Right cardiac atrium (tissue), 5 donors: ENCODE data around the gene AFDN. TPM values are rescaled to one million over a fixed set of nuclear protein-coding genes. Genes with fewer than 3 reads are reported as not detected.
"Not testable (repeated sequence)": the region's sequence is repeated elsewhere in the genome, so short reads cannot be mapped to it uniquely, and the experiment has no call there.

ENCODE experiments used
- ATAC-seq, 2 donors: fragments of 200-7000 bp; cut with Tn5 transposase; one replicate each; pipeline versions ENCODE4 v1.8.0 to v1.9.1; 2020; ENCODE audit warnings: moderate library complexity in 2 of 2, mild to moderate bottlenecking in 1 of 2
- DNase-seq, 3 donors: peaks; one replicate each; pipeline ENCODE4 v3.0.0-alpha.2; 2020
- H3K27ac ChIP-seq: one replicate; pipeline ENCODE4 v1.5.1; 2013; ENCODE audit warnings: mild to moderate bottlenecking, low read length, control low read depth, moderate library complexity
- H3K27me3 ChIP-seq: one replicate; pipeline ENCODE4 v1.6.1; 2013; ENCODE audit not compliant: control insufficient read depth, insufficient read depth
- H3K4me1 ChIP-seq: one replicate; pipeline ENCODE4 v1.6.1; 2013; ENCODE audit warnings: low read length; ENCODE audit not compliant: control insufficient read depth, insufficient read depth
- H3K4me3 ChIP-seq: one replicate; pipeline ENCODE4 v1.5.1; 2013; ENCODE audit warnings: low read length, control low read depth
- H3K9me3 ChIP-seq: one replicate; pipeline ENCODE4 v1.6.1; 2013; ENCODE audit warnings: low read length; ENCODE audit not compliant: control insufficient read depth
- WGBS: extraction: QIAGEN DNeasy Blood & Tissue Kit; methylation state at CpG from one replicate; pipeline ENCODE4 v1.1.7; 2013; 5-methylcytosine and 5-hydroxymethylcytosine counted together
- intact Hi-C, 4 donors: fragments of 100-400 bp; cut with DNase I; formaldehyde crosslinking; loops; one replicate each; pipeline versions ENCODE4 v1.11.0 to v1.14.0; 2022 to 2023
- polyA plus RNA-seq: library from polyadenylated mRNA; stranded (reverse); fragments of 200-250 nt; gene quantifications from one replicate; pipeline ENCODE4 v1.2.3, GENCODE V29; 2013
- total RNA-seq, 4 donors: library from RNA; stranded (reverse); fragmentation: NEBNext Ultra II Directional; extraction: Animal tissue kit (Norgen Biotek cat#: 25700); gene quantifications; one replicate each; pipeline ENCODE4 v1.2.1, GENCODE V29; 2021
- donor health status: healthy with polysubstance abuse.
- donor health status: DM: no; HTN: yes; CAD: no.
- donor health status: DM: no; HTN: no; CAD: no.
- donor health status: DM: no; HTN: yes; CAD: no; lungs with severe emphysema.
- donor health status: DM: yes; HTN: yes; CAD: no.

Gene AFDN
- total and polyA plus RNA-seq, 5 donors: 23.0 to 58.0 (median 48.6) TPM

GRCh38 chr6:167996424-167997199, 169.9 kb downstream of the AFDN start:
- Histone ChIP-seq H3K27ac (no peak overlapping the region), H3K27me3 (no peaks in the 10 kb centered on the region), H3K4me3 (no peak overlapping the region), H3K9me3 (no peaks in the 10 kb centered on the region), H3K4me1 (no peaks in the 10 kb centered on the region)
- 81% methylated on average over 43 of the region's 43 CpGs for WGBS
- ATAC-seq: no peak
- intact Hi-C loops: no loop called here
- DNase-seq: no peak

- no peak within 1 kb of the TSS for H3K4me3 ChIP-seq
- no peak for ATAC-seq
- H3K4me1 ChIP-seq: no peaks in the 10 kb centered on the region
- intact Hi-C loops: no loop called here
- WGBS: 84% methylated on average over 9 of the region's 9 CpGs
- no peaks in the 10 kb centered on the region for H3K27me3 ChIP-seq
- DNase-seq: no peak
- no peaks in the 10 kb centered on the region for H3K9me3 ChIP-seq
- H3K27ac ChIP-seq: no peak within 1 kb of the TSS
Observed at GRCh38 chr6:167997642-167998041, 170.9 kb downstream of the AFDN start, which contains the start of gene KIF25. KIF25 (plus strand) TSS chr6:167997671; CDS start chr6:168029586, 31,915 bp downstream.

GRCh38 chr6:167998215-167998614, 171.5 kb downstream of the AFDN start:
- 84% methylated on average over 5 of the region's 5 CpGs for WGBS
- H3K4me1 ChIP-seq: no peaks in the 10 kb centered on the region
- intact Hi-C loops: no loop called here
- DNase-seq (no peak), ATAC-seq (no peak)
- H3K9me3 ChIP-seq: no peaks in the 10 kb centered on the region
- H3K27ac ChIP-seq: no peak overlapping the region
- H3K4me3 ChIP-seq: no peak overlapping the region
- H3K27me3 ChIP-seq: no peaks in the 10 kb centered on the region

- DNase-seq: no peak
- 92% methylated on average over 13 of the region's 13 CpGs for WGBS
Observed at GRCh38 chr6:168000198-168001028, 173.7 kb downstream of the AFDN start.

GRCh38 chr6:168001029-168001332, 174.3 kb downstream of the AFDN start:
- 91% methylated on average over 10 of the region's 10 CpGs for WGBS
- Histone ChIP-seq H3K9me3 (no peaks in the 10 kb centered on the region), H3K27me3 (no peaks in the 10 kb centered on the region), H3K27ac (no peak overlapping the region), H3K4me1 (no peaks in the 10 kb centered on the region), H3K4me3 (no peak overlapping the region)
- DNase-seq (no peak), ATAC-seq (no peak)
- intact Hi-C loops: no loop called here

More at GRCh38 chr6:168000198-168001028, 173.7 kb downstream of the AFDN start:
- intact Hi-C loops: no loop called here
- H3K9me3 ChIP-seq: no peaks in the 10 kb centered on the region
- no peaks in the 10 kb centered on the region for H3K27me3 ChIP-seq
- H3K27ac ChIP-seq: no peak overlapping the region
- ATAC-seq: no peak
- no peak overlapping the region for H3K4me3 ChIP-seq
- no peaks in the 10 kb centered on the region for H3K4me1 ChIP-seq

- intact Hi-C loops, H3K27me3 ChIP-seq, H3K27ac ChIP-seq, ATAC-seq, DNase-seq, H3K9me3 ChIP-seq, H3K4me3 ChIP-seq, H3K4me1 ChIP-seq: not testable (repeated sequence)
- 94% methylated on average over 20 of the region's 21 CpGs for WGBS
Observed at GRCh38 chr6:168001514-168001913, 174.8 kb downstream of the AFDN start.

- ATAC-seq: no peak
- H3K9me3 ChIP-seq: no peaks in the 10 kb centered on the region
- WGBS: 97% methylated on average over 6 of the region's 6 CpGs
- no peak overlapping the region for H3K4me3 ChIP-seq
- H3K4me1 ChIP-seq: no peaks in the 10 kb centered on the region
- intact Hi-C loops: no loop called here
- H3K27ac ChIP-seq: no peak overlapping the region
- no peaks in the 10 kb centered on the region for H3K27me3 ChIP-seq
- DNase-seq: no peak
Observed at GRCh38 chr6:168002804-168003203, 176.1 kb downstream of the AFDN start.

- Histone ChIP-seq H3K9me3 (no peaks in the 10 kb centered on the region), H3K4me3 (no peak overlapping the region), H3K27ac (no peak overlapping the region), H3K4me1 (no peaks in the 10 kb centered on the region), H3K27me3 (no peaks in the 10 kb centered on the region)
- DNase-seq (no peak), ATAC-seq (no peak)
- intact Hi-C loops: no loop called here
- 61% methylated on average over 7 of the region's 7 CpGs for WGBS
Observed at GRCh38 chr6:168004023-168004422, 177.3 kb downstream of the AFDN start.

GRCh38 chr6:168004945-168005344, 178.2 kb downstream of the AFDN start:
- Histone ChIP-seq H3K9me3 (no peaks in the 10 kb centered on the region), H3K4me1 (no peaks in the 10 kb centered on the region), H3K27ac (no peak overlapping the region), H3K4me3 (no peak overlapping the region), H3K27me3 (no peaks in the 10 kb centered on the region)
- 92% methylated on average over 11 of the region's 11 CpGs for WGBS
- no peak for ATAC-seq
- DNase-seq: no peak
- intact Hi-C loops: no loop called here

GRCh38 chr6:168005796-168006195, 179.1 kb downstream of the AFDN start:
- no peaks in the 10 kb centered on the region for H3K27me3 ChIP-seq
- H3K4me3 ChIP-seq: no peak overlapping the region
- intact Hi-C loops: no loop called here
- no peaks in the 10 kb centered on the region for H3K9me3 ChIP-seq
- no peaks in the 10 kb centered on the region for H3K4me1 ChIP-seq
- no peak overlapping the region for H3K27ac ChIP-seq
- DNase-seq (no peak), ATAC-seq (no peak)
- 93% methylated on average over 6 of the region's 6 CpGs for WGBS

GRCh38 chr6:168007592-168008338, 181.1 kb downstream of the AFDN start:
- no peak overlapping the region for H3K4me3 ChIP-seq
- no peaks in the 10 kb centered on the region for H3K4me1 ChIP-seq
- 45% methylated on average over 3 of the region's 3 CpGs for WGBS
- DNase-seq (no peak), ATAC-seq (no peak)
- H3K27ac ChIP-seq: peak overlapping the region; percentile 13
- H3K27me3 ChIP-seq: no peaks in the 10 kb centered on the region
- intact Hi-C loops: no loop called here
- H3K9me3 ChIP-seq: no peaks in the 10 kb centered on the region
